ENCODE results near the gene ZNF428. TPM values are rescaled to one million over a fixed set of nuclear protein-coding genes. Genes with fewer than 3 reads are reported as not detected.

ZNF428 gene
- total RNA-seq, result 20.9 and 21.7 TPM in 2 replicates

GRCh38 chr19:43619262-43620060 lies at the start of gene ZNF428:
Gene ZNF428 (minus strand): TSS chr19:43619629. CDS start chr19:43614304, 5,325 bp downstream.

GRCh38 chr19:43639519-43640423 lies 20.3 kb upstream of the ZNF428 start, which contains the start of gene CADM4:
Gene CADM4 (minus strand): TSS chr19:43639850. CDS start chr19:43639790, 60 bp downstream.

GRCh38 chr19:43611788-43612187 lies 7.6 kb downstream of the ZNF428 start, which contains the start of gene SRRM5:
Gene SRRM5 (plus strand): TSS chr19:43612088. CDS start chr19:43612122, 34 bp downstream.

GRCh38 chr19:43595999-43596841 lies 23.2 kb downstream of the ZNF428 start, which contains the start of the genes IRGQ and ZNF576:
Gene IRGQ (minus strand): TSS chr19:43596134. CDS start chr19:43595338, 796 bp downstream.
Gene ZNF576 (plus strand): TSS chr19:43596595. CDS start chr19:43597109, 514 bp downstream.

GRCh38 chr19:43575156-43575950 lies 44.1 kb downstream of the ZNF428 start, which contains the start of the genes PINLYP and XRCC1:
Gene PINLYP (plus strand): TSS chr19:43575801. CDS start chr19:43577192, 1,391 bp downstream.
Gene XRCC1 (minus strand): TSS chr19:43575527. CDS start chr19:43575458, 69 bp downstream.

Other genes starting within 250 kb of the ZNF428 start
- gene TEX101, start 204.7 kb downstream of the ZNF428 start, total RNA-seq, result not detected in 2 replicates
- gene LYPD3, start 154.0 kb downstream of the ZNF428 start, total RNA-seq, result 288 and 344 TPM in 2 replicates
- 41.0 and 48.2 TPM in 2 replicates for gene PHLDB3, start 114.9 kb downstream of the ZNF428 start, total RNA-seq
- 138 and 170 TPM in 2 replicates for gene ETHE1, start 92.4 kb downstream of the ZNF428 start, total RNA-seq
- gene ZNF575, start 86.4 kb downstream of the ZNF428 start, total RNA-seq, result 0.28 TPM in 1 of 2 replicates, not detected in the other
- gene XRCC1, start 44.1 kb downstream of the ZNF428 start, total RNA-seq, result 23.2 and 28.4 TPM in 2 replicates
- 0.98 and 7.4 TPM in 2 replicates for gene PINLYP, start 43.8 kb downstream of the ZNF428 start, total RNA-seq
- 16.9 and 23.2 TPM in 2 replicates for gene IRGQ, start 23.5 kb downstream of the ZNF428 start, total RNA-seq
- 10.9 and 12.2 TPM in 2 replicates for gene ZNF576, start 23.0 kb downstream of the ZNF428 start, total RNA-seq
- gene SRRM5, start 7.5 kb downstream of the ZNF428 start, total RNA-seq, result not detected in 2 replicates
- 13.9 and 18.8 TPM in 2 replicates for gene CADM4, start 20.2 kb upstream of the ZNF428 start, total RNA-seq
- gene PLAUR, start 50.5 kb upstream of the ZNF428 start, total RNA-seq, result 60.3 and 68.0 TPM in 2 replicates
- not detected in 2 replicates for gene IRGC, start 96.4 kb upstream of the ZNF428 start, total RNA-seq
- 11.8 and 13.7 TPM in 2 replicates for gene SMG9, start 135.3 kb upstream of the ZNF428 start, total RNA-seq
- 11.5 and 12.9 TPM in 2 replicates for gene KCNN4, start 161.3 kb upstream of the ZNF428 start, total RNA-seq
- 3.1 and 6.5 TPM in 2 replicates for gene LYPD5, start 182.8 kb upstream of the ZNF428 start, total RNA-seq
- gene ZNF283, start 207.7 kb upstream of the ZNF428 start, total RNA-seq, result 2.0 and 4.7 TPM in 2 replicates